ENCODE measurements around the gene BCL11A. TPM values are rescaled to one million over a fixed set of nuclear protein-coding genes. Genes with fewer than 3 reads are reported as not detected.

Gene BCL11A
- total RNA-seq, 1 donor from 2014 or later, result 0.40 TPM

DNA sequence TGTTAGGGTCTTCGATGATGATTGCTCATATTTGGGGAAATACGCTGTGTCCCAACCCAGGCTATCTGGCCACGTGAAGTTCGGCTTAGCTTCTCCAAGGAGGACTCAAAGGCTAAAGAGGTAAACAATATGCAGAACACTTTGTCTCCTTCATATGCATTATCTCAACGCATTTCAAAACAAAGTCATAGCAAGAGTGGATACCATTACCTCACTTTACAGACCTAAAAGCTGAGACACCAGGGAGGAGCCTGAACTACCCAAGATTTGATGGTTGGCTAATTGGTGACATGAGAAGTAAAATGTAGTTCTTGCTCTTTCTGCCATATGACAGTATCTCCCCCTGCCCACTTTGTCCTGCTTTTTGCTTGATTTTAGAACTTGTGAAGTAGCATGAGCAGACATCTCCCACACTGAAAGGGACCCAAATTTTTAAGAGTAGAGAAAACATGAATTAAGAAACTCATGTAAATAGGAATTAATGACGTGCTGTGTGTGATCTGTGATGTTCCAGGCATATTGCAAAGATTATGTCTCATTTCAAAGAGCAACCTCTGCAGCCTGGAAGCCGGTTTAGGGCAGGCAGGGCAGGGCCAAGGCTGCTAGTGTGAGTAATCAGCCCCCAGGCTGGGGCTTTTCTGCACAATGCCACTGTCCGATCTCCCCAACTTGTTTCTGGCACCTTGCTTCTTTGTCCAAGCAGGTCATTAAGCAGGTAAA is 144.5 kb downstream of the BCL11A start:
- DNase-seq (ENCODE audit: low read depth in 2 of 2), result no peak

DNA sequence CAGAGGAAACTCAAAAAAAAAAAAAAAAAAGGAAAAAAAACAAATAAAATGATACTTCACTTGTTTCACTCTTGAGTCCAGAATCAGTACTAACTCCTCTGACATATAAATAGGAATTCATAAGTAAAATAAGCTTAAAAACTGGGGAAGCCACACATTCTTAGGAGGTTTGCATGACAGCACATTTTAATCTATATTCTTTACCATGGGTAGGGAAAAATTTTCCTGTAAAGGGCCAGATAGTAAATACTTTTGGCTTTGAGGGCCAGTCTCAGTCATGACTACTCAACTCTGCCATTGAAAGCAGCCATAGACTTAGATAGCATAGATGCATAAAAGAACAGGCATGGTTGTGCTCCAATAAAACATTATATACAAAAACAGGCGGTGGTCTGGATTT is 145.2 kb downstream of the BCL11A start:
- DNase-seq (ENCODE audit: low read depth in 2 of 2), result no peak

DNA sequence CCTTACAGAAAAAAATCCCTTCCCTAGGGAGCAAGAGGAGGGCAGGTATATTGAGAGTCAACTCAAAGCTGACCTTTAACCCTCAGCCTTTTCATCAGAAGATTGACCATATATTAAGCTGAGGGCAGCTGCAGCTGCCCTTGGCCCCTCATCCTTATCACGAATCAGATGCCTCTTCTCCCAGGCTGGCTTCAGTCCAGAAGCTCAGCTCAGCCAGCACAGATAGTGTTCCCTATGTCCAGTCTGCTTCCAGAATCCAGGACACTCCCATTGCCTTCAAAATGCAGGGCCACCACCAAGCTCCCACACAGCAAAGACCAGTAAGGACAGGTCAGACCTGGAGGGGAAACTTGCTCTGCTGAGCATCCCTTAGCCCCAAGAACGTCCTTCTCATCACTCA is 146.1 kb downstream of the BCL11A start:
- no peak for DNase-seq (ENCODE audit: low read depth in 2 of 2)

DNA sequence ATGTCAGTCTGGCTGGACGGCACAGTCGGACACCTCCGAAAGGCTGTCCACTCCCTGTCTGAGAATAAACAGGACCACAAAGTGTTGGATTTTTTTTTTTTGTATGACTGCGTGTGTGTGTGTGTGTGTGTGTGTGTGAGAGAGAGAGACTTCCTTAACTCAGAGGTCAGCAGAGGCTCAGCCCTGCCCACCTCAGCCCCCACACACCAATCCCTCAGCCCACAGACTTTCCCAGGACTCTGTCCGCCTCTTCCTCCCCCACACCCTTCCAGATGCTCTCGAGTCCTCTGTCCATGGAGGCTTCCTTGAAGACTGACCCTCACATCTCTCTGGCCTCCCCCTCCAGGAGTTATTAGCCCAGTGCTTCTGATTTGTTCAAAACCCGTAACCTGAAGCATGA is 147.3 kb downstream of the BCL11A start:
- no peak for DNase-seq (ENCODE audit: low read depth in 2 of 2)

DNA sequence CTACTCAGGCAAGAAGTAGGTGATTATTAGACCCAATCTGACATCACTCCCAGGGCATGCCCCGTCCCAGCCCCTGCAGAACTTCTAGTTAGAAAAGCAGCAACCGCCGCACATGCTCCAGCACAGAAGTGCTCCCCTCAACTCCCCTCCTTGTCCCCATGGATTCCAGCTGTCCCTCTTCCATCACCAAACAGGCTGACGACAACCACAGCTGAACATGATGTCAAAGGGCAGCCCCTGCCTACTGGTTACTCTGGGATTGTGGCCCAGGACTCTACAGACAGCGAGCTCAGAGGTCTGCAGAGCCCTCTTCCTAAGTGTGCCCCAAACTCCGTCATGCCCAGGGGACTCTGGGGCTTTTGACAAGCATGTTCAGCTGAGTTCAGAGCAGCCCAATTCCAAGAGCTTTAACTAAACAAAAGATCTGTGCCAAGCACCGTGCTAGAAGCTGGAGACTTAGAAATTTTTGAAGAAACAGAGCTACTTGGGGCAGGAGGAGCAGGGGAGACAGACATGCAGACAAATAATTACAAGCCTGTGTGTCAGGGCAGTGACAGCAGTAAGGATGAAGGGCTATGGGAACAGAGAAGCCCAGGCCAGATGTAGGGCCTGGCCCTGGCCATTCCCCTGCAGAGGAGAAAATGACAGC is 148.1 kb downstream of the BCL11A start:
- no peak for DNase-seq (ENCODE audit: low read depth in 2 of 2)

Other genes with a start within 250 kb of the BCL11A start
- 8.9 and 12.3 TPM in 2 replicates for gene PAPOLG, start 202.6 kb upstream of the BCL11A start, total RNA-seq

Data from lung microvascular endothelial cell (primary cell).